ENCODE results near the gene DOCK7.

- TF ChIP-seq EZH2 (IDR thresholded peaks at IDR 0.05; ENCODE audit: borderline replicate concordance, low read length) (no peak), CTCF (conservative IDR thresholded peaks at IDR 0.05 in 1 of 2, IDR thresholded peaks at IDR 0.05 in 1 of 2; ENCODE audit: extremely low read depth in 1 of 2, insufficient read depth in 1 of 2, low read depth in 1 of 2, low read length in 2 of 2) (no peak)
These were observed 1.4 kb downstream of the DOCK7 start for GRCh38 chr1:62686822-62687221.

Data from mammary epithelial cell (primary cell).